ENCODE data around the gene CD24. TPM values are rescaled to one million over a fixed set of nuclear protein-coding genes. Genes with fewer than 3 reads are reported as not detected.
"Not testable (repeated sequence)": the region's sequence is repeated elsewhere in the genome, so short reads cannot be mapped to it uniquely, and the experiment has no call there.

The CD24 gene
- total RNA-seq, 1 donor, result 3.3 TPM

DNA sequence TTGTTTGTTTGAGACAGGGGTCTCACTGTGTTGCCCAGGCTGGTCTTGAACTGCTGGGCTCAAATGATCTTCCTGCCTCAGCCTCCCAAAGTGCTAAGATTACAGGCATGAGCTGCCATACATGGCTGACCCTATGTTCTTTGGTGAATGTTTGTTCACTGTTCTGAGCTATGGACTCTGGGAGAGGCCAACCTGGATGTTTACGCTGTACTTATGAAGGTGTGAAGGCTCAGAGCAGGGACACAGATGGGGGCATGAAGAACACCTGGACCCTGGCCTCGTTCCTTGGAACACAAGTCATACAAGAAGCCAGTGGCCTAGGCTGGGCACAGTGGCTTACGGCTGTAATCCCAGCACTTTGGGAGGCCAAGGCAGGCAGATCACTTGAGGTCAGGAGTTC is 21.1 kb upstream of the CD24 start:
- no peaks in the 10 kb centered on the region for H3K9me3 ChIP-seq (ENCODE audit: low read depth, low read length)
- H3K79me2 ChIP-seq (ENCODE audit: insufficient read depth, low read length), result no peaks in the 10 kb centered on the region
- H3K27me3 ChIP-seq (ENCODE audit: insufficient read depth, low read length), result no peaks in the 10 kb centered on the region
- H3K36me3 ChIP-seq (ENCODE audit: insufficient read depth, low read length), result no peaks in the 10 kb centered on the region
- TF ChIP-seq, protein P1, sequence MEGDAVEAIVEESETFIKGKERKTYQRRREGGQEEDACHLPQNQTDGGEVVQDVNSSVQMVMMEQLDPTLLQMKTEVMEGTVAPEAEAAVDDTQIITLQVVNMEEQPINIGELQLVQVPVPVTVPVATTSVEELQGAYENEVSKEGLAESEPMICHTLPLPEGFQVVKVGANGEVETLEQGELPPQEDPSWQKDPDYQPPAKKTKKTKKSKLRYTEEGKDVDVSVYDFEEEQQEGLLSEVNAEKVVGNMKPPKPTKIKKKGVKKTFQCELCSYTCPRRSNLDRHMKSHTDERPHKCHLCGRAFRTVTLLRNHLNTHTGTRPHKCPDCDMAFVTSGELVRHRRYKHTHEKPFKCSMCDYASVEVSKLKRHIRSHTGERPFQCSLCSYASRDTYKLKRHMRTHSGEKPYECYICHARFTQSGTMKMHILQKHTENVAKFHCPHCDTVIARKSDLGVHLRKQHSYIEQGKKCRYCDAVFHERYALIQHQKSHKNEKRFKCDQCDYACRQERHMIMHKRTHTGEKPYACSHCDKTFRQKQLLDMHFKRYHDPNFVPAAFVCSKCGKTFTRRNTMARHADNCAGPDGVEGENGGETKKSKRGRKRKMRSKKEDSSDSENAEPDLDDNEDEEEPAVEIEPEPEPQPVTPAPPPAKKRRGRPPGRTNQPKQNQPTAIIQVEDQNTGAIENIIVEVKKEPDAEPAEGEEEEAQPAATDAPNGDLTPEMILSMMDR (IDR thresholded peaks at IDR 0.05; ENCODE audit: extremely low read depth, low read depth, low read length), result no peak
- no peak overlapping the region for H3K27ac ChIP-seq (ENCODE audit: low read depth, low read length)
- no peak overlapping the region for H3K4me3 ChIP-seq (ENCODE audit: insufficient read depth, low read length)
- H4K20me1 ChIP-seq (ENCODE audit: insufficient read depth, low read length), result no peaks in the 10 kb centered on the region
- no peak overlapping the region for H2AFZ ChIP-seq (ENCODE audit: low read length)
- no peak for DNase-seq (ENCODE audit: insufficient read length, low spot score, missing footprints)
- H3K4me2 ChIP-seq (ENCODE audit: insufficient read depth, low read length), result no peak overlapping the region
- no peaks in the 10 kb centered on the region for H3K4me1 ChIP-seq (ENCODE audit: insufficient read depth, low read length)

DNA sequence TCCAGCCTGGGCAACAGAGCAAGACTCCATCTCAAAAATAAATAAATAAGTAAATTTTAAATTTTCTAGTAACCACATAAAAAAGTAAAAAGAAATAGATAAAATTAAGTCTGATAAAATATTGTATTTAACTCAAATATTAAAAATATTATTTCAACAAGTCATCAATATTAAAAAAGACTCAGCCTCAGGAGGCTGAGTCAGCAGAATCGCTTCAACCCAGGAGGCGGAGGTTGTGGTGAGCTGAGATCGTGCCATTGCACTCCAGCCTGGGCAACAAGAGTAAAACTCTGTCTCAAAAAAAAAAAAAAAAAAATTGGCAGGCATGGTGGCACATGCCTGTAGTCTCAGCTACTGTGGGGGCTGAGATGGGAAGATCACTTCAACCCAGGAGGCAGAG is 15.2 kb upstream of the CD24 start:
- H4K20me1 ChIP-seq (ENCODE audit: insufficient read depth, low read length); H3K4me3 ChIP-seq (ENCODE audit: insufficient read depth, low read length); H3K79me2 ChIP-seq (ENCODE audit: insufficient read depth, low read length); H3K36me3 ChIP-seq (ENCODE audit: insufficient read depth, low read length); H3K27ac ChIP-seq (ENCODE audit: low read depth, low read length); H2AFZ ChIP-seq (ENCODE audit: low read length); DNase-seq (ENCODE audit: insufficient read length, low spot score, missing footprints); H3K4me1 ChIP-seq (ENCODE audit: insufficient read depth, low read length); H3K9me3 ChIP-seq (ENCODE audit: low read depth, low read length); H3K4me2 ChIP-seq (ENCODE audit: insufficient read depth, low read length): not testable (repeated sequence)
- peaks cover 26% of the 10 kb centered on the region for H3K27me3 ChIP-seq (ENCODE audit: insufficient read depth, low read length)

DNA sequence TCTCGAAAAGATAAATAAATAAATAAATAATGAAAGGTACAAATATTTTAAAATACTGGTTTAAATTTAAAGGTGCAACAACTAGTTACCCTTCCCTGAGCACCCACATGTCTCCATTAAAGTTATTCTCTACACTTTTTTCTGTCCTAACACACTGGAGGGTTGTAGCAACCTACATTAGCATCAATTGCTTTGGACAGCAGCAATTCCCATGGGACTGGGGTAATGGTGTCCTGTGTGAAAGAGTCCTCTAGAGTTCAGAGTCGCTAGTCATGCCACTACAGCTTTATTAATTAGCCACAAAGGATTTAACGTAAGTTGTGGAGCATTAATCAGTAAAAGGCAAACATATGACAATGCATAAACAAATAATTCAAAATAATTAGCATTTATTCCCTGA is 14.1 kb upstream of the CD24 start:
- Histone ChIP-seq H3K4me3 (ENCODE audit: insufficient read depth, low read length) (no peak overlapping the region), H3K36me3 (ENCODE audit: insufficient read depth, low read length) (no peaks in the 10 kb centered on the region), H2AFZ (ENCODE audit: low read length) (no peak overlapping the region), H3K27ac (ENCODE audit: low read depth, low read length) (no peak overlapping the region), H4K20me1 (ENCODE audit: insufficient read depth, low read length) (no peaks in the 10 kb centered on the region), H3K9me3 (ENCODE audit: low read depth, low read length) (no peaks in the 10 kb centered on the region), H3K79me2 (ENCODE audit: insufficient read depth, low read length) (no peaks in the 10 kb centered on the region), H3K27me3 (ENCODE audit: insufficient read depth, low read length) (peaks cover 31% of the 10 kb centered on the region), H3K4me2 (ENCODE audit: insufficient read depth, low read length) (no peak overlapping the region), H3K4me1 (ENCODE audit: insufficient read depth, low read length) (no peaks in the 10 kb centered on the region)
- TF ChIP-seq, protein P1 (IDR thresholded peaks at IDR 0.05; ENCODE audit: extremely low read depth, low read depth, low read length), result no peak
- DNase-seq (ENCODE audit: insufficient read length, low spot score, missing footprints), result no peak

DNA sequence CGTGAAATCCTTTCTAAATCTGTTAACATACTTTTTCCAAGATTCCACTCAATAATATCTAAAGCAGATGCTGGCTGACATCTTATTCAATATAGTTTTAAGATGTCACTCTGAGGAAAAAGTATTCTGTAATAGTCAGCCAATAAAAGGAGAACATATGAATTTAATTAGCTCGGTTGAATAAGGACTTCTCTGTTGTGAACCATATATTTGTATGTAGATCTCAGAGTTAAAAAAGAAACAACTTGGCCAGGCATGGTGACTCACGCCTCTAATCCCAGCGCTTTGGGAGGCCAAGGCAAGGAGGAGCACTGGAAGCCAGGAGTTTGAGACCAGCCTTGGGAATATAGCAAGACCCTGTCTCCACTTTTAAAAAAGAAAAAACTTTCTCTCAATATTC is 7.4 kb upstream of the CD24 start:
- Histone ChIP-seq H2AFZ (ENCODE audit: low read length) (no peak overlapping the region), H3K27me3 (ENCODE audit: insufficient read depth, low read length) (peaks cover 27% of the 10 kb centered on the region), H3K4me3 (ENCODE audit: insufficient read depth, low read length) (no peak overlapping the region), H3K4me2 (ENCODE audit: insufficient read depth, low read length) (no peak overlapping the region), H3K27ac (ENCODE audit: low read depth, low read length) (no peak overlapping the region), H3K36me3 (ENCODE audit: insufficient read depth, low read length) (no peaks in the 10 kb centered on the region), H3K9me3 (ENCODE audit: low read depth, low read length) (no peaks in the 10 kb centered on the region), H3K4me1 (ENCODE audit: insufficient read depth, low read length) (no peaks in the 10 kb centered on the region), H3K79me2 (ENCODE audit: insufficient read depth, low read length) (no peaks in the 10 kb centered on the region), H4K20me1 (ENCODE audit: insufficient read depth, low read length) (no peaks in the 10 kb centered on the region)
- no peak for DNase-seq (ENCODE audit: insufficient read length, low spot score, missing footprints)
- TF ChIP-seq, protein P1 (IDR thresholded peaks at IDR 0.05; ENCODE audit: extremely low read depth, low read depth, low read length), result no peak

Measured in osteoblast (primary cell).